PC-3 (cell line): ENCODE results near the gene IGFBP2.

Experiments used
- CTCF ChIP-seq: fragments of 300-600 bp; sonication (generic); conservative IDR thresholded peaks from 2 replicates; pipeline ENCODE4 v1.5.1; 2017; ENCODE audit warnings: antibody characterized with exemption, low read depth, mild to moderate bottlenecking, low read length
- EZH2 ChIP-seq: fragments of 300-600 bp; sonication (generic); IDR thresholded peaks from one replicate; pipeline ENCODE4 v1.6.1; 2017; ENCODE audit warnings: antibody characterized with exemption, mild to moderate bottlenecking, low read length; ENCODE audit not compliant: unreplicated experiment
- EZH2phosphoT487 ChIP-seq: fragments of 300-600 bp; sonication (generic); IDR thresholded peaks from 2 replicates; pipeline ENCODE4 v1.6.1; 2018; ENCODE audit warnings: mild to moderate bottlenecking, antibody characterized with exemption, low read length, borderline replicate concordance

- no peak for TF ChIP-seq CTCF
- TF ChIP-seq EZH2: no peak
- TF ChIP-seq EZH2phosphoT487: no peak
Measured at GRCh38 chr2:216606551-216607276, 26.5 kb upstream of the IGFBP2 start.
